GM21619 (cell line): Measurements from ENCODE around the gene ARHGAP6.
"Not testable (repeated sequence)": the region's sequence is repeated elsewhere in the genome, so short reads cannot be mapped to it uniquely, and the experiment has no call there.

Source experiments
- ATAC-seq: cut with Tn5 transposase; IDR thresholded peaks from one replicate; pipeline ENCODE4 v1.9.1; 2021; ENCODE audit not compliant: unreplicated experiment

ARHGAP6 gene

DNA sequence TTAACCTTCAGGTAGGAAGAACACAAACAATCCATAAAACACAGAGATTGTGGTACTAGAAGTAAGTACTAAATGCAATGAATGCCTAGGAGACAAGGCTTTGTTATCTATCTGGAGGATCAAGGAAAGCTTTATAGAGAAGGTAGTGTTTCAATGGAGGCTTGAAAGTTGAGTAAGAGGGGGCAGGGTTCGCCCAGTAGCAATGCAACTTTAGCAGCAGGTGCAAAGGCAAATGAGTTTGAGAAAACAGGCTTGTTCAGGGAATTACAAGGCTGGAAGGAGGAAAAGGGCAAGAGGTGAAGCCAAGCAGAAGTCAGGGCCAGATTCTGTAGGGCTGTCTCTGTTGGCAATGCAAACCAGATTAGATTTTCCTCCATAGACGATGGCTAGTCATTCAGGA, 408.0 kb downstream of the ARHGAP6 start:
- no peak for ATAC-seq

DNA sequence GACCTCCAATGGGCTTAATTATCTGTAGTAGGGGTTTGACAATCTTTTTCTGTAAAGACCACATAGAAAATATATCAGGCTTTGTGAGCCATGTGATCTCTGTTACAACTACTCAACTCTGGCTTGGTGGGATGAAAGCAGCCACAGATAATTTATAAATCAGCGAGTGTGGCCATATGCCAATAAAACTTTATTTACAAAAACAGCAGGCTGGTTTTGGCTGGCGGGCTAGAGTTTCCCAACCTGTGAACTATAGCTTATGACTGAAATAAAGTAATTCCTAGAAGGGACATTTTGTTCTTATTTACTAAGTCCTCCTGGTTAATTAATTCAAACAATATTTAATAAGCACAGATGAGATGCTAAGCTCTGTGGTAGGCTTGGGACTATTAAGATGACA, 408.4 kb downstream of the ARHGAP6 start:
- no peak for ATAC-seq

DNA sequence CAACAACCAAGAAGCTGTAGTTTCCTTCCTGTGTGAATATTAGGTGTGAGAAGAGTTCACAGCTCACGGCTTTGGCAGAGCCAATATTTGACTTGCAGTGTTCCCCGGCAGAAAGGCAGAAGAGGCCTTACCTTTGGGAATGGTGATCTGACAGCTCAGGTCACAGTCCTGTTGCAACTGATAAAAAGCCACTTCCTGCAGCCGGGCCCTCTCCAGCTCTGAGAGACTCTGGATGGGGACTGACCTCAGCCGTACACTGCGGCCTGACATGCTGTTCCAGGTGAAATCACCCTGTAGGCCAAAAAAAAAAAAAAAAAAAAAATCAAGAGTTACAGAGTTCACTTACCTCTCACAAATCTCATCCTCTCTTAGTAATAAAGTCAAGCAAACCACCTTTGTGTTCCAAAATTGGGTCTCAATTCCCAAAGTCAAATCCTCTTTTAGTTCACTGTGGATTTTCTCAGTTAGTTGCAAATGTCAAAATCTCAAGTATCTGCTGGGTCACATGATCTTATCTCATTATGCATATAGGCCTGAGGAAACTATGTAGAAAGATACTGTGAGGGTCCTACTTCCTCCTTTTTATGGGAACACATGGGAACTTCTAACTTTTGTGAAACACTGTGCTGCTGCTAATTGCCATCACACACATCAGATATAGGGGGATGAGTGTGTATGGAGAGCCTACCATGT, 411.2 kb downstream of the ARHGAP6 start:
- ATAC-seq = no peak

DNA sequence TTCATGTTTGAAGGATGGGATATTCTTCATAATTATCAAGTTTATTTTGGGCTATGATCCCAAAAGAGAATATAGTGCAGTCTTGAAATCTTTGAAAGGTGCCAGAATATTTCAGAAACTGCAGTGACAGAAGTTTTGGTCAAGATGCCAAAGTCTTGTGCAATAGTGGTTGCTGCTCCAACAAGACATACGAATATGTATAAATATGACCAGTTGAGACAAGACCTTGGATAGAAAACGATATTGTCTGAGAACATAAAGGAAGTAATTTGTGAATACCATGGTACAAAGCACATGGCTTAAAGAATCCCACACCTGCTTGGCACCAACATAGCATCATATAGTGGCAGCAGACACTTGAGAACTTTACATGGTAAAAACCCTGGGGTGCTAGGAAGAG, 421.1 kb downstream of the ARHGAP6 start:
- ATAC-seq = no peak

DNA sequence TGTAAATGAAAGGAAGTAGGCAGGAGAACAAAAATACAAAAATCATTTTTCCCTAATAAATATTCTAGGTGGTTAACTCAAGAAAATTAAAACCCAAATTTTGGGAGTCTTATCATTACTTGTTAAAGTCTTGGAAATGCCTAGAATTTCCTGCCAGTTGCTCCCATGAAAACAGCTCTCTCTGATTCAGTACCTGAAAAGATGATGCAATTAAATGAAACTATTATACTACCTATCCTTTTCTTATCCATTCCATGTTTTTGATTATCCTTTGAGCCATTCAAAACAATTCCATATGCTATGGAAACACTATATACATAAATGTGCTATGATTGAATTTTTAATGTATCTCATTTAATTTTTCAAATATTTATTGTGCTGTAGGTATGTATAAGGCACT, 423.0 kb downstream of the ARHGAP6 start:
- ATAC-seq = no peak

DNA sequence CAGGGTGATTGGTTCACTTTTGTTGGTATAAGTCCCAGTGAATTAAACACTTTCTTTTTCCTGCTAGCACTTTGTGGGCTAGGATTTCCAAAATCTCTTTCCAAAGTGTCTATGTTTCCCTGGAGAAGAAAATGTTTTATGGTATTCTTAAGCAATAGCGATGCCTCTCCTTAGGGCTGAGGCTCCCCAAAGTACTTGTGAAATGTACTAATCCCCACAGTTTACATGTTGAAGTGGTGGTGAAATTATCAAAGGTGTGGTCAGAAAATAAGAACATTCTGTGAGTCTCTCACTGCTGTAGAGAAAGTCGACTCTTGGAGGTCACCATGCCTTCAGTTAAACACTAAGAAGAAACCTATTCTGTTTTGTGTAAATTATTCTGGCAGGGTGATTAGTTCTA, 424.0 kb downstream of the ARHGAP6 start:
- ATAC-seq = no peak

DNA sequence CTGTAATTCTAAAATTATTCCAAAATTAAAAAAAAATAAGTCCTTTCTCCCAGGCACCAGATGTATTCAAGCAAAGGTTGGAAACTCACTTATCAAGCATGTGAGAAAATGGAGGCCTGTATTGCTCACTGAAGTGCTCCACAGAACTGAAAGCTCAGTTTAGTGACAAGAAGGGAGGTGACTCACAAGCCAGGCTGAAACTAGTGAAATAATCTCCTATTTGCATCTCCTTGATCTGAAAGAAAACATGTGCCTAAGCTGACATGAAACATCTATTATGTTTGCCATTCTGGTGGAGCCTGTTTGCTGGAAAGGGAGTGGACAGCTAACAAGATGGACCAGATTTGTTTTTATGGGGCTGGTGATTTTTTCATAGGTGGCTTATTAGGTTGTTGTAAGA, 426.5 kb downstream of the ARHGAP6 start:
- ATAC-seq = peak; percentile 74

DNA sequence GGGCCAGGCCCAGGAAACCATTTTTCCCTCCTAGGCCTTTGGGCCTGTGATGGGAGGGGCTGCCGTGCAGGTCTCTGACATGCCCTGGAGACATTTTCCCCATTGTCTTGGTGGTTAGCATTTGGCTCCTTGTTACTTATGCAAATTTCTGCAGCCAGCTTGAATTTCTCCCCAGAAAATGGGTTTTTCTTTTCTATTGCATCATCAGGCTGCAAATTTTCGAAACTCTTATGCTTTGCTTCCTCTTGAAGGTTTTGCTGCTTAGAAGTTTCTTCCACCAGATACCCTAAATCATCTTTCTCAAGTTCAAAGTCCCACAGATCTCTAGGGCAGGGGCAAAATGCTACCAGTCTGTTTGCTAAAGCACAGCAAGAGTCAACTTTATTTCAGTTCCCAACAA, 430.3 kb downstream of the ARHGAP6 start:
- ATAC-seq = not testable (repeated sequence)

DNA sequence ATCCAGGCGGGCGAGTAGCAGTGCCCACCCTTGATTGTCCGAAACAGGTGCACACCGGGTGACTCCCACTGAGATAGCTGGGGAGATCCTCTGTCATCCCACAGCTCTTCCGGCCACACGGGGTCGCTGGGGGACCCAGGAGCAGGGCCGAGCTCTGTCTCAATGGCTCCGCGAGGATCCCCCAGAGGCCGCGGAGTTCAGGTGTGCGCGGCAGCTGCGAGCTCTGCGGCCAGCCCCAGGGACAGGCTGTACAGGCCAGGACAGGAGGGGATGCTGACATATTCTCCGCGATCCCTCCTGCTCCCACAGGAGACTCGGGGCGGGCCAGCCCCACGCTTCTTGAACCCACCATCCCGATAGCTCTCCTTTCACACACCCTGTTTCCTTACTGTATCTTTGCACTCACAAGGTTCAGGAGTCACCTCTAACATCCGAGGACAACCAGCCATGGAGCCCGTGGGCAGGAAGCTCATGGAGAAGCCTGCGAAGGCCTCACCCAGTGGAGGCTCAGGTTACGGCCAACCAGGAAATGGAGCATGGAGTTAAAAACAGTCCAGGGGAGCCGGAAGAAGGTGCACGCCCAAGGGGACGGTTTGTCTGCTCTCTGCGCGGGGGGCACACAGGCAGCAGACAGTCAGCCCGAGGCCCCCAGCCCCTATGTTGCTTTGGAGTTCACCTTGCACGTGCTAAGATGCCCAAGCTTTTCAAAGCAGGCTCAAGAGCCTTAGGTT, 450.4 kb downstream of the ARHGAP6 start:
- no peak for ATAC-seq

DNA sequence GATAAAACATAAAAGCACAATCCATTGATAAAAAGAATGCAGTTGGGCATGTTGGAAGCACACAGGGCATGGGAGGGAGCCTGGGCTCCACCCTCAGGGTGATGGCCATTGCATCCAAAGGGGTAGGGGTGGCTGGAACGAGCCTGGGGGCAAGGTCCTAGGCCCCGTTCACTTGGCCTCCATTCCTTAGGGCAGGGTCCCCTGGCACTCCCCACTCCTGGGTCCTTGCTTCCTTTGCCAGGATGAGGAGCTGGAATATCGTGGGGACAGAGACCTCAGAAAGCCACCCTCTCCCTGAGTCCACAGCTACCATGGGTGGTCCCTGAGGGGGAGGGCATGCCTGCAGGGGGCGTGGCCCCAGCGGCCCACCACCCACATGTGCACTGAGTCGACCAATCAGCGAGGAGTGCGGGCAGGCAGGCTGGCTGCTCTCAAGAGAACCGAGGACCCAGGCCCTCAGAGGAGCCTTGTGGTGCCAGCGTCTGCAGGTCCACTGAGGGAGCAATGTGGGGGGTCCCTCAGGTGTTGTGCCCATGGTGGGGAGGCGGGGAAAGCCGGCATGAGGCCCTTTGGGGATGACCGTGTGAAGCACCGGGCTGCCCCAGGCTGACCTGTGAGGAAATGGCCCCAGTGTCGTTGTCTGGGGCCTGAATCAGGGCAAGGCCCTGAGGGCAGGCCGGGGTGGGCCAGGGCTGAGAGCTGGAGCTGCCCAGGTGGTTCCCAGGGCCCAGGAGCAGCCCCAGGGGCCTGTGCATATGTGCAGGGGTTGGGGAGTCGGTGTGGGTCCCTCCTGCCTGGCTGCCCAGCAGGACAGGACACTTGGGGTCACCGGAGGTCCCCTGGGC, 451.2 kb downstream of the ARHGAP6 start:
- ATAC-seq = no peak

DNA sequence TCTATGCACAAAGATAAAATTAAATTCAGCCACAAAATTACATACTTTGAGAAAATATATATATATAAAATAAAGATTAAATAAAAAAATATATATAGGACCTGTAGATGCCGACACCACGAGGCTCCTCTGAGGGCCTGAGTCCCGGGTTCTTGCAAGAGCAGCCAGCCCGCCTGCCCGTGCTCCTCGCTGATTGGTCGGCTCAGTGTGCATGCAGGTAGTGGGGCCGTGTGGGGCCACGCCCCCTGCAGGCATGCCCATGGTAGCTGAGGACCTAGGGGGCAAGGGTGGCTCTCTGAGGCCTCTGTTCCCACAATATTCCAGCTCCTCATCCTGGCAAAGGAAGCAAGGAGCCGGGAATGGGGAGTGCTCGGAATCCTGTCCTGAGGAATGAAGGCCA, 453.0 kb downstream of the ARHGAP6 start:
- no peak for ATAC-seq

DNA sequence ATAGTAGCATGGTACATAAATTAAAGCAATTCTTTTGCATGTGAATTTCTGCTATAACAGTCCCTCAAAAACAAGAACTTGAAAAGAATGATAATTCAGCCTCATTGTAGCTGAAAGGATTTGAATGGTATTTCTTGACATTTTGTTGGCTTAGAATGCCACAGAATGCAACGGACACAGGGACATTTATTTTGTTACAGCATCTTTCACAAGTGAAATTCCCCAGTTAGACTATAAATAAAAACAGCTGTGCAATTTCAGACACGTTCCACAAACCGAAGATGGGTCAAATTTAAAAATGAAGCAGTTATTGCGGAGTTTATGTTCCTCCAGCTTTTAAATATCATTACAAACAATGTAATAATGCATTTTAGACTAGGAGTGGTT, 455.3 kb downstream of the ARHGAP6 start:
- ATAC-seq = no peak

DNA sequence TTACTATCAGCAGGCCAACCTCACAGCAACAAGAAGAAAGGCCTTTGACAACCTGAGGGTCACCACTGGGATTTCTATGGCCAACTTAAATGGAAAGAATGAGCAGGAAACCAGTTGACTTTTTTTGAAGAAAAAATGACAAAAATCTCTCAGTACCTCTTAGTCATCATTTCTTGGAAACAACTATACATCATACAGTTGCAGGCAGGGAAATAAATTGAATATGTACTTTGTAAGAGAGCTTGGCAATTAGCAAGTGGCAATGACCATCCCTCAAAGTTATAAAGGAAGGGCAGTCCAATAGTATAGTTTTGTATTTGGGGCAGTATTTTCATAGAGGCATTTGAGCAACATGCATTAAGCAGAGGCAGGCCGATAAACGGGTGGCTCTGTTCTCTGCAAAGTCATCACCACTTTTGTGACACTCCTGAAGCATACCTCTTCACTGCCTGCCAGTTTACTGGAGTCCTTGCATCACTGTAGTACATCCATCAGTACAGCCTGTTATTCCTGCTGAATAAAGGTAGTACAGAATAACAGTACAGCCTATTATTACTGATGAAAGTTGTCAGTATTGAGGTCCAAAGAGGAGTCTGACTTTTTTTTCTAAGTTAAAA, 455.8 kb downstream of the ARHGAP6 start:
- ATAC-seq = no peak

DNA sequence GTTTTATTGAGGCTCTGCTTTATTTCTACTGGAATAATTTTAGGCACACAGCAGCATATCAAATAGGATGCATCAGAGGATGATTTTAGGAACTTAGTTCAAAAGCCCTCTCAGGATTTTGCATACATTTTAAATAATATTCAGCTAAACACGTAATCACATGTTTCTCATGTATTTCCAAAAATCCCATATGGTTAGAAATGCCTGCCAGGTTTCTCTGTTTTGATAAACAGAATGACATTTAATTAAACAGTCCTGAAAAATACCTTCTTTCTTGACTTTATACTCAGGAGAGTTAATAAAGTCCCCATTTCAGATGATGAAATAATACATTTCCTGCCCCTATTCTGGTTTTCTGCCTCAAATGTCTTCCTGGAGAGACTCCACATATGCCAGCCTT, 459.0 kb downstream of the ARHGAP6 start:
- no peak for ATAC-seq

DNA sequence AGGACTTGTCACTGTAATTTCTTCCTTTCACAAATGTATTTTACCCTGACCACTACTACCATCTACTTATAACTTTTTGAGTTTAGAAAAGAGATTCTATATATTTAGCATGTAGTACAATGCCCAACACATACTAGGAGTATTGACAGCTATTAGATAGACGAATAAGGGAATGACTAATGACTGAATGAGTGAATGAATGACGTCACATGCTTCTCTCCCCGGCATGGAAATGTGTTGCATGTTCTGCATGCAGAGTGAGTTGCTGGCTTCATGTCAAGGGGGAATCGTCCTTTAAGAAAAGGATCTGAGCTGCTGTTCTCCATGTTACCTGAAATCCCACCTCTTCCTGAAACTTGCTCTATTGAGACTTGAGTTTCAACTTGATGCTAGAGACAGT, 459.9 kb downstream of the ARHGAP6 start:
- ATAC-seq = no peak

DNA sequence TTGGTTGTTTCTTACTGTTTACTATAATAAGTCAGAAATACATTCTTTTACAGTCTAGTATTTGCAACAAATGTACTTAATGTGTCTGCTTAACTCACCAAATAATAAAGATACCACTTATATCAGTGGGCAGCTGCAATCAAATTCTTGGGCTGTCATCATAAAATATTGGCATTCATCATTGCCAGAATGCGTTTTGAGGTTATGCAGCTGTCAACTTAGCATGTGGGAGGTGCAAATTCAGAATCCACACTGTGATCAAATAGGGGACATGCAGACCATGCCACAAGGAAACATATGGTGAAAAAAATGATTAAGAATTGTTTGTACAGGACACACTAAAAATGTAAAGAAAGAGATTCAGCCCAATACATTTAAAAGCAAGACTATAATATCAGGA, 468.0 kb downstream of the ARHGAP6 start:
- ATAC-seq = no peak

DNA sequence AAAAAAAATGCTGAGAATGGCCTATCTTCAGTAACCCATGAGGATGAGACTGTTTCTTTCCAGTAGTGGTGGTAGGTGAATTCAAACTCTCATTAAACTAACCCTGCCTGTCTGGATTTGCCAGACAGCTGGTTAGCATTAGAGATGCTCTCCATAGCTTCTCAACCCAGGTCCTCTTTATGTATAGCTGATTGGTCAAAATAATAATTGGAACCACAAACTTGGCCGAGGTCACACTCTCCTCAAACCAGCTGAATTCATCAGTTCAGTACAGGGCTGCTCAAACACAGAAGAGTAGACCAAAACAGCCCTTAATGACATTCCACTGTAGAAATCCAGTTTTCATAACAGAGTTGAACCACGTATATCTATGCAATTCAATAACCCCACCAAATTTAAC, 469.2 kb downstream of the ARHGAP6 start:
- no peak for ATAC-seq

DNA sequence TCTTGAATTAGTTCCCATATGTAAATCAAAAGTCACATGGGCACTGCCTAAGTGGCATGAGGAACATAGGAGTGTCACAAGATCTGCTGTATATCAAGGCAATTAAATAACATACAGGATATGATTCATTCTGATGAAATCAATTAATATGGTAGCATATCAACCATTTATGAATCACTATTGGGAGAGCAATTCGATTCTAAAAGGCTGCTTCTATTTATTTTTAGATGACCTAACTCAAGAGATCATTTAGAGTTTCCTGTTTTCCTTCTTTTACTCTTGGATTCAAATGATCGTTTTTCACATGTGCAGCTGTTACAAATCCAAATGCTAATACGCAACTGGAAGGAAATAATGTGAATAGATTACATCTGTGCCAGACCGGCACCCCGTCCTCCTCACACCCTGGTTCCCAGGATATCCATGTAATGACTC, 472.7 kb downstream of the ARHGAP6 start:
- no peak for ATAC-seq

DNA sequence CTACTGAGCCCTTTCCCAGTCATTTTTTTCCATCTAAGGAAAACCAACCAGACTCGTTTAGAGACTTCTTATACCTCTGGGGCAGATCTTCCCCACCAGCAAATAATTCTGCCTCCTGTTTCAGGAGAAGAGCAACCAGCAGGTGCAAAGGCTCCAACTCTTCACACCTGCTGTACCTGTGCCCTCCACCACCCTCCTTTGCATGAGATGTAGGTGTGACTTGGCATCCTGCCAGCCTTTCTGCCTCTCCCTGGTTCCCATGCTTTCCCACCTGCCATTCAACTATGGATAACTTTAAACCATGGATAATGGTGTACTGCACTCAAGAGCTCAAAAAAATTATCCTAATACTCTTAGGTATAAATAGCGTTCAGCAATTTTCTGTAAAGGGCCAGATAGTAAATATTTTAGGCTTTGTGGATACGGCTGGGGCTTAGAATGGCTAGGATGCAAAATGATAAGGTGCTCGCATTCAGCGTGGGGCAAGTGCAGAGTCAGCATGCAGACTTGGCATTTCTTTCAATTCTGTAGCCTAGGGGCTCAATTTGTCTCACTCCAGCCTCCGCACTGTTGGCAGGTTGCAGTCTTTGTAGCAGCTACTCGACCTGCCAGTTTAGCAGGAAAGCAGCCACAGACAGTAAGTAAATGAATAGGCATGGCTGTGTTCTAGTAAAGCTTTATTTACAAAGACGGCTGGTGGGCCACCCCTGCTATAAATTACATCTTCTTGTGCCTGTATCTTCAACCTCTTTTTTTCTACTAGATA, 474.8 kb downstream of the ARHGAP6 start:
- no peak for ATAC-seq

DNA sequence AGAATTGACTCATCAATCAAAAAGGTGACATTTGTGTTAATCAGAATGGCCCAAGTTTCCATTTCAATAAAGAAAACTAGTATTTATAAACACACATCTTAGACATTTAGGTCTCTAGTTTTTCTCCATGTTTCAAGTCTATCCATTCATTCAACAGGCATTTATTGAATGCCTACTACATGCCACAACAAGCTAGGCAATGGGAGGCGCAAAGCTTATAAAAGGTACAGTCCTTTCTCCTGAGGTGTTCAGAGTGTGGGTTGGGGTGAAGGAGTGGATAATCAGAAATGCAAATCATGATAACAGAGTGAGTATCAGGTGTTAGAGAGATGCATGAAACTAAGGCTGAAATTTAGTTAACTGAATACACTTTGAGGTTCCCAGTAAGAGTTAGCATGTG, 476.6 kb downstream of the ARHGAP6 start:
- no peak for ATAC-seq

DNA sequence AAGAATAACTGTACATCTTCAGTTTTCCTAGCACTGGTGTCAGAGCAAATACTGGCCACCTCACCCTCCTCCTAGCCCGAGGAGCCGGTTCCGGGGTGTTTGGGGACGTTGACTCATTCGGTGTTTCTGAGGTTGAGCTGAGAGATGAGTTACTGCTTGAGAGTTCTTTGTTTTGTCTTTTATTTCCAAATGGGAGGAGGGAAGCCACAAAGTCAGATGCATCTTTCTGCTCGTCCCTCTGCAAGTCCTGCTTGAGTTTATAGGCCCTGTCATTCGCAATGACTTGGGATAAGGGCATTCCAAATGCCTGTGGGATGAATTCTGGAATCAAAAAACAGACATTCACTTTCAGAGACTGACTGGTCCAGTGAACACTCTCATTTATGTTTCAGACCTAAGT, 477.1 kb downstream of the ARHGAP6 start:
- no peak for ATAC-seq
